Left lung (tissue), 10 donors: ENCODE data around the gene DHRS7B. TPM values are rescaled to one million over a fixed set of nuclear protein-coding genes. Genes with fewer than 3 reads are reported as not detected.
A peak's percentile ranks its signal among the peaks of the same experiment; 100 is the strongest.

Experiments
- ATAC-seq: fragments of 200-7000 bp; cut with Tn5 transposase; one replicate; pipeline ENCODE4 v1.9.1; 2020; ENCODE audit warnings: moderate library complexity
- DNase-seq, 4 donors: peaks; one replicate each; pipeline ENCODE4 v3.0.0-alpha.2; 2013 to 2020
- H3K27ac ChIP-seq, 2 donors: fragments of 200-600 bp; sonication (generic) in 1 of 2; one replicate each; pipeline versions ENCODE4 v1.5.0 to v1.8.0; 2020 to 2021
- H3K27me3 ChIP-seq, 2 donors: fragments of 200-600 bp; sonication (generic) in 1 of 2; one replicate each; pipeline versions ENCODE4 v1.5.0 to v1.8.0; 2020 to 2021
- H3K36me3 ChIP-seq, 2 donors: fragments of 200-600 bp; sonication (generic) in 1 of 2; one replicate each; pipeline versions ENCODE4 v1.5.0 to v1.8.0; 2020 to 2021
- H3K4me1 ChIP-seq, 2 donors: fragments of 200-600 bp; one replicate each; pipeline ENCODE4 v1.8.0; 2021
- H3K4me3 ChIP-seq, 2 donors: fragments of 200-600 bp; sonication (generic) in 1 of 2; one replicate each; pipeline versions ENCODE4 v1.5.0 to v1.8.0; 2020 to 2021; ENCODE audit warnings: mild to moderate bottlenecking in 1 of 2
- H3K9me3 ChIP-seq, 2 donors: fragments of 200-600 bp; sonication (generic) in 1 of 2; one replicate each; pipeline versions ENCODE4 v1.5.0 to v1.8.0; 2020 to 2021
- intact Hi-C, 2 donors: fragments of 100-400 bp; cut with DNase I; formaldehyde crosslinking; loops; one replicate each; pipeline versions ENCODE4 v1.11.2 to v1.14.2; 2022
- polyA plus RNA-seq, 6 donors: library from polyadenylated mRNA; unstranded; fragments of 120-200 nt; gene quantifications; one replicate each; pipeline ENCODE4 v1.2.1, GENCODE V29; 2013; ENCODE audit not compliant: insufficient read length in 6 of 6
- total RNA-seq, 2 donors: library from RNA; stranded (reverse); fragmentation: NEBNext Ultra II Directional; extraction: Animal tissue kit (Norgen Biotek cat#: 25700); gene quantifications; one replicate each; pipeline ENCODE4 v1.2.1, GENCODE V29; 2021
- TF ChIP-seq, protein P1 (sequence below), 2 donors: fragments of 200-600 bp; sonication (generic) in 1 of 2; IDR thresholded peaks; one replicate each; pipeline versions ENCODE4 v1.5.0 to v1.8.0; 2021; ENCODE audit warnings: antibody characterized with exemption in 2 of 2
- donor health status: DM: no; HTN: yes; CAD: no.
- donor health status: DM: no; HTN: no; CAD: no.

The DHRS7B gene
- total and polyA plus RNA-seq, 8 donors: 22.5 to 29.1 (median 25.0) TPM

- peak; percentile 6 for ATAC-seq
Observed at GRCh38 chr17:21214777-21215541, 88.2 kb downstream of the DHRS7B start.

GRCh38 chr17:21215935-21216334, 89.2 kb downstream of the DHRS7B start:
- H3K4me1 ChIP-seq: peaks cover 27 to 74% of the 10 kb centered on the region in 2 donors

More at GRCh38 chr17:21214777-21215541, 88.2 kb downstream of the DHRS7B start:
- peak in 2 of 4 donors; percentile 22 to 41 for DNase-seq
- Histone ChIP-seq H3K9me3 (no peaks in the 10 kb centered on the region), H3K4me3 (peak overlapping the region; percentile 78 to 99), H3K4me1 (peaks cover 27 to 84% of the 10 kb centered on the region in 2 donors), H3K27me3 (no peaks in the 10 kb centered on the region), H3K27ac (peak overlapping the region; percentile 95 to 97), H3K36me3 (peaks cover 0 to 12% of the 10 kb centered on the region in 2 donors)
- TF ChIP-seq, protein P1, sequence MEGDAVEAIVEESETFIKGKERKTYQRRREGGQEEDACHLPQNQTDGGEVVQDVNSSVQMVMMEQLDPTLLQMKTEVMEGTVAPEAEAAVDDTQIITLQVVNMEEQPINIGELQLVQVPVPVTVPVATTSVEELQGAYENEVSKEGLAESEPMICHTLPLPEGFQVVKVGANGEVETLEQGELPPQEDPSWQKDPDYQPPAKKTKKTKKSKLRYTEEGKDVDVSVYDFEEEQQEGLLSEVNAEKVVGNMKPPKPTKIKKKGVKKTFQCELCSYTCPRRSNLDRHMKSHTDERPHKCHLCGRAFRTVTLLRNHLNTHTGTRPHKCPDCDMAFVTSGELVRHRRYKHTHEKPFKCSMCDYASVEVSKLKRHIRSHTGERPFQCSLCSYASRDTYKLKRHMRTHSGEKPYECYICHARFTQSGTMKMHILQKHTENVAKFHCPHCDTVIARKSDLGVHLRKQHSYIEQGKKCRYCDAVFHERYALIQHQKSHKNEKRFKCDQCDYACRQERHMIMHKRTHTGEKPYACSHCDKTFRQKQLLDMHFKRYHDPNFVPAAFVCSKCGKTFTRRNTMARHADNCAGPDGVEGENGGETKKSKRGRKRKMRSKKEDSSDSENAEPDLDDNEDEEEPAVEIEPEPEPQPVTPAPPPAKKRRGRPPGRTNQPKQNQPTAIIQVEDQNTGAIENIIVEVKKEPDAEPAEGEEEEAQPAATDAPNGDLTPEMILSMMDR (IDR thresholded peaks at IDR 0.05): no peak
- intact Hi-C loops: no loop called here

DNA sequence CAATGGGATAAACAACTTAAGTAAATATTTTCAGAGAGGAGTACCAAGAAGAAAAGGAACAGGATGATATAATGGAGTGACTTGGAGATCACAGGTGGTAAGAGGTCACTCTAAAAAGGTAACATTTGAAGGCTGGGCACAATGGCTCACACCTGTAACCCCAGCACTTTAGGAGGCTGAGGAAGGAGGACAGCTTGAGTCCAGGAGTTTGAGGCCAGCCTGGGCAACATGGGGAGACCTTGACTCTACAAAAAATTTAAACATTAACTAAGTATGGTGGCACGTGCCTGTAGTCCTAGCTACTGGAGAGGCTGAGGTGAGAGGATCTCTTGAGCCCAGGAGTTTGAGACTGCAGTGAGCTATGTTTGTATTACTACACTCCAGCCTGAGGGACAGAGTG, 90.6 kb downstream of the DHRS7B start:
- TF ChIP-seq, protein P1 (IDR thresholded peaks at IDR 0.05): no peak
- Histone ChIP-seq H3K9me3 (peaks cover 0 to 2% of the 10 kb centered on the region in 2 donors), H3K4me1 (peaks cover 17 to 60% of the 10 kb centered on the region in 2 donors), H3K36me3 (peaks cover 0 to 6% of the 10 kb centered on the region in 2 donors), H3K27me3 (no peaks in the 10 kb centered on the region), H3K4me3 (no peak overlapping the region), H3K27ac (no peak overlapping the region)
- intact Hi-C loops: no loop called here
- no peak for DNase-seq
- ATAC-seq: no peak

More at GRCh38 chr17:21215935-21216334, 89.2 kb downstream of the DHRS7B start:
- intact Hi-C loops: no loop called here
- no peak overlapping the region for H3K4me3 ChIP-seq
- no peak for ATAC-seq
- DNase-seq: no peak
- peaks cover 0 to 2% of the 10 kb centered on the region in 2 donors for H3K36me3 ChIP-seq
- no peaks in the 10 kb centered on the region for H3K9me3 ChIP-seq
- no peaks in the 10 kb centered on the region for H3K27me3 ChIP-seq
- TF ChIP-seq, protein P1 (IDR thresholded peaks at IDR 0.05): no peak
- peak overlapping the region; percentile 95 to 97 for H3K27ac ChIP-seq

DNA sequence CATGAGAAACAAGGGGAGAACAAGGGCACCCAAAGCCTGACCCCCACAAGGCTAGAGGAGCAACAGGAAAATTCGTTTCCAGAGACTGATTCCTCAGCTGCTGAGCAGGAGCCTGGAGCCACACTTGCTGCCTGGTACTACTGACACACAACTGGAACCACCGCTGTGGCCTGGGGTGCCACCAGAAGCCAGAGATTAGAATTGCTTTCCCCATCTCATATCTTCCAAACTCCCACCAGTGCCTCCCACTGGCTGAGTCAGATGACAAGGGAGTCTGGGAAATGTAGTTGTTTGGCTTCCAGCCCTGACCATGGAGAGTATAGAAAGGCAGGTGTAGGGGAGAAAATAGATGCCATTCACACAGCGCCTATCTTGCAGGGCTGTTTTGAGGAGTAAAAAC, 91.3 kb downstream of the DHRS7B start:
- peaks cover 0 to 2% of the 10 kb centered on the region in 2 donors for H3K9me3 ChIP-seq
- TF ChIP-seq, protein P1 (IDR thresholded peaks at IDR 0.05): no peak
- peaks cover 9 to 52% of the 10 kb centered on the region in 2 donors for H3K4me1 ChIP-seq
- H3K27me3 ChIP-seq: no peaks in the 10 kb centered on the region
- intact Hi-C loops: no loop called here
- DNase-seq: no peak
- no peak overlapping the region for H3K4me3 ChIP-seq
- no peak overlapping the region for H3K27ac ChIP-seq
- H3K36me3 ChIP-seq: peaks cover 0 to 13% of the 10 kb centered on the region in 2 donors
- ATAC-seq: no peak

DNA sequence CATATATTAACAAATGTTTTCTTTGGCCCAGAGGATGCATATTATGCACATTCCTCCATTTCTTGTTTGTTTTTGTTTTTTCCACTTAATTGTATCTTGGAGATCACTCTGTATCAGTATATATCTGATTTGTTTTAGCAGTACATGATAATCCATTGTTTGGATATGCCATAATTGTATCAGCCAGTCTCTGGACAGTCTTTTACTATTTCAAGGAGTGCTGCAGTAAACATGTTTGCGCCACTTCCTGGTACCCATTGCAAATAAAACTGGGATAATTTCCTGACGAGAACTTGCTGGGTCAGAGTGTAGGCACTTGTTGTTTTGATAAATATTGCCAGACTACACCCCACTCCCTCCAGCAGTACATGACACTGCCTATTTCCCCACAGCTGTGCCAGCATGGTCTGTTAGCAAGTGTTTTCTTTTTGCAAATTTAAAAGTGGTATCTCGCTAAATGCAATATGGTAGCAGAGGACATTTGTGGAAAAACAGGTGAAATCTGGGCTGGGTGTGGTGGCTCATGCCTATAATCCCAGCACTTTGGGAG, 92.1 kb downstream of the DHRS7B start:
- H3K27ac ChIP-seq: no peak overlapping the region
- peaks cover 0 to 2% of the 10 kb centered on the region in 2 donors for H3K9me3 ChIP-seq
- intact Hi-C loops: no loop called here
- H3K4me3 ChIP-seq: no peak overlapping the region
- no peak for ATAC-seq
- TF ChIP-seq, protein P1 (IDR thresholded peaks at IDR 0.05): no peak
- H3K4me1 ChIP-seq: peaks cover 8 to 49% of the 10 kb centered on the region in 2 donors
- DNase-seq: no peak
- peaks cover 0 to 15% of the 10 kb centered on the region in 2 donors for H3K36me3 ChIP-seq
- H3K27me3 ChIP-seq: no peaks in the 10 kb centered on the region
